Activated T-helper 17 cell treated with anti-CD3 and anti-CD28 coated beads, Interleukin-2, amount 50 U/mL, for 72 hours (primary cell): Measurements from ENCODE around the gene EDA. TPM values are rescaled to one million over a fixed set of nuclear protein-coding genes. Genes with fewer than 3 reads are reported as not detected.

Experiments used
- ATAC-seq: fragments of 150-1000 bp; cut with Tn5 transposase; replicated peaks from 2 replicates; pipeline ENCODE4 v1.10.0; 2021; ENCODE audit warnings: mild to moderate bottlenecking, moderate library complexity
- H3K27ac Mint-ChIP-seq: one replicate; pipeline ENCODE4 v1.8.0; 2022; ENCODE audit warnings: mixed read lengths
- H3K27me3 Mint-ChIP-seq: one replicate; pipeline ENCODE4 v1.8.0; 2022; ENCODE audit warnings: mixed read lengths
- H3K36me3 Mint-ChIP-seq: one replicate; pipeline ENCODE4 v1.8.0; 2022; ENCODE audit warnings: low read depth, mild to moderate bottlenecking, mixed read lengths
- H3K4me1 Mint-ChIP-seq: one replicate; pipeline ENCODE4 v1.8.0; 2022; ENCODE audit warnings: mixed read lengths
- H3K4me3 Mint-ChIP-seq: one replicate; pipeline ENCODE4 v1.8.0; 2022; ENCODE audit warnings: mild to moderate bottlenecking, mixed read lengths
- H3K9me3 Mint-ChIP-seq: one replicate; pipeline ENCODE4 v1.8.0; 2022; ENCODE audit warnings: mixed read lengths
- total RNA-seq, 2 donors: library from RNA; stranded (reverse); gene quantifications; one replicate each; pipeline ENCODE4 v1.2.3, GENCODE V29; 2022

Gene EDA
- total RNA-seq, 2 donors from 2014 or later = 2.2 to 6.5 TPM

GRCh38 chrX:69664693-69665092 lies 48.8 kb downstream of the EDA start:
- H3K27me3 Mint-ChIP-seq = no peaks in the 10 kb centered on the region
- no peak overlapping the region for H3K27ac Mint-ChIP-seq
- no peak for ATAC-seq
- H3K36me3 Mint-ChIP-seq = no peaks in the 10 kb centered on the region
- no peaks in the 10 kb centered on the region for H3K4me1 Mint-ChIP-seq
- H3K4me3 Mint-ChIP-seq = no peak overlapping the region
- H3K9me3 Mint-ChIP-seq = peaks cover 17% of the 10 kb centered on the region

- no peaks in the 10 kb centered on the region for H3K27me3 Mint-ChIP-seq
- H3K4me1 Mint-ChIP-seq = no peaks in the 10 kb centered on the region
Observed at GRCh38 chrX:69670001-69670555, 54.2 kb downstream of the EDA start.

GRCh38 chrX:69674891-69675290 lies 59.0 kb downstream of the EDA start:
- ATAC-seq = no peak

More at GRCh38 chrX:69670001-69670555, 54.2 kb downstream of the EDA start:
- peaks cover 10% of the 10 kb centered on the region for H3K9me3 Mint-ChIP-seq
- no peak for ATAC-seq
- no peak overlapping the region for H3K27ac Mint-ChIP-seq
- H3K4me3 Mint-ChIP-seq = no peak overlapping the region
- H3K36me3 Mint-ChIP-seq = no peaks in the 10 kb centered on the region

GRCh38 chrX:69705818-69706217 lies 89.9 kb downstream of the EDA start:
- no peak overlapping the region for H3K4me3 Mint-ChIP-seq
- H3K36me3 Mint-ChIP-seq = no peaks in the 10 kb centered on the region
- H3K27me3 Mint-ChIP-seq = no peaks in the 10 kb centered on the region
- H3K4me1 Mint-ChIP-seq = no peaks in the 10 kb centered on the region
- H3K27ac Mint-ChIP-seq = no peak overlapping the region
- no peak for ATAC-seq
- no peaks in the 10 kb centered on the region for H3K9me3 Mint-ChIP-seq

More at GRCh38 chrX:69674891-69675290, 59.0 kb downstream of the EDA start:
- Mint-ChIP-seq H3K36me3 (no peaks in the 10 kb centered on the region), H3K27ac (no peak overlapping the region), H3K27me3 (no peaks in the 10 kb centered on the region), H3K4me1 (no peaks in the 10 kb centered on the region), H3K9me3 (peaks cover 15% of the 10 kb centered on the region), H3K4me3 (no peak overlapping the region)

GRCh38 chrX:69718102-69718501 lies 102.2 kb downstream of the EDA start:
- H3K4me1 Mint-ChIP-seq = no peaks in the 10 kb centered on the region
- no peak overlapping the region for H3K27ac Mint-ChIP-seq
- H3K4me3 Mint-ChIP-seq = no peak overlapping the region
- no peak for ATAC-seq
- H3K27me3 Mint-ChIP-seq = no peaks in the 10 kb centered on the region
- peaks cover 3% of the 10 kb centered on the region for H3K9me3 Mint-ChIP-seq
- H3K36me3 Mint-ChIP-seq = no peaks in the 10 kb centered on the region

GRCh38 chrX:69724307-69724706 lies 108.4 kb downstream of the EDA start:
- H3K4me3 Mint-ChIP-seq = no peak overlapping the region
- no peak for ATAC-seq
- no peak overlapping the region for H3K27ac Mint-ChIP-seq
- no peaks in the 10 kb centered on the region for H3K36me3 Mint-ChIP-seq
- H3K27me3 Mint-ChIP-seq = no peaks in the 10 kb centered on the region
- H3K9me3 Mint-ChIP-seq = no peaks in the 10 kb centered on the region
- no peaks in the 10 kb centered on the region for H3K4me1 Mint-ChIP-seq

GRCh38 chrX:69740317-69740716 lies 124.4 kb downstream of the EDA start:
- Mint-ChIP-seq H3K27ac (no peak overlapping the region), H3K4me3 (no peak overlapping the region), H3K36me3 (no peaks in the 10 kb centered on the region), H3K4me1 (no peaks in the 10 kb centered on the region), H3K27me3 (no peaks in the 10 kb centered on the region), H3K9me3 (peaks cover 12% of the 10 kb centered on the region)
- no peak for ATAC-seq

DNA sequence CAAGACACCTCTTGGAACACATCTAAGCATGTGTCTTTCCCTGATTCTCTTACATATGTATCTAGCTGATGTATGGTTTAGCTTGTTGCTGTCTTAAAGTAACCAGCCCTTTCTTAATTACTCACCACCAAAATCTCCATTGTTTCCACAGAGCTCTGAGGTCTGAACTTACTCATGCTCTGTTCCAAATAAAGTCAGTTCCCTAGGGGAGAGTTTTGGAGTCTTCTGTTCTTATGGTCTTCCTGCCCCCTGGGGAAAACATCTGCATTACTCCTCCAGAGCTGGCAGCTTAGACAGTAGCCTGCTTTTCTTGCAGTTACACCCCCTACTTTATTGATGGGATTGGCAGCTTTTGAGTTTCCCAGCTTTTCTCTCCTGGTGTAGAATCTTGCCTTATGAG lies 125.8 kb downstream of the EDA start:
- Mint-ChIP-seq H3K27ac (no peak overlapping the region), H3K9me3 (peaks cover 12% of the 10 kb centered on the region), H3K4me1 (no peaks in the 10 kb centered on the region), H3K27me3 (no peaks in the 10 kb centered on the region), H3K36me3 (no peaks in the 10 kb centered on the region), H3K4me3 (no peak overlapping the region)
- no peak for ATAC-seq

DNA sequence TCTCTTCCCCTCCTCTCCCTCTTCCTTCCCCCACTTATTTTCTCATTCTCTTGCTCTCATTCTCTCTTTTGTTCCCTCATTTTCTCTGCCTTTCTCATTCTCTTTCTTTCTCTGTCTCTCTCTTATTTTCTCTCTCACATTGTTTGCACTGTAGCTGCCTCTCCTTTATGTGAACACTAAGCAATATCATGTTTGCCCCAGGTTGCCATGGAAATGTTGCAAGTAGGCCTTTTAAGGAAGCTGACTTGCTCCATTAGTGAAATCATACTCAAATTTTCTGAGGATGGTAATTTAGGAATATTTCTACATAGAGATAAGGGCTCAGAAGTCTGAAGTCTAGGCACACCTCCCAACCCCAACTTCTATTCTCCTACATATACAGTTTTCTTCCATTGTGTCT lies 130.1 kb downstream of the EDA start:
- Mint-ChIP-seq H3K27me3 (no peaks in the 10 kb centered on the region), H3K36me3 (no peaks in the 10 kb centered on the region), H3K4me1 (no peaks in the 10 kb centered on the region), H3K9me3 (peaks cover 8% of the 10 kb centered on the region), H3K27ac (no peak overlapping the region), H3K4me3 (no peak overlapping the region)
- ATAC-seq = no peak

- no peak overlapping the region for H3K4me3 Mint-ChIP-seq
- no peaks in the 10 kb centered on the region for H3K4me1 Mint-ChIP-seq
- no peak overlapping the region for H3K27ac Mint-ChIP-seq
- no peaks in the 10 kb centered on the region for H3K27me3 Mint-ChIP-seq
- H3K36me3 Mint-ChIP-seq = no peaks in the 10 kb centered on the region
- ATAC-seq = no peak
- H3K9me3 Mint-ChIP-seq = peaks cover 3% of the 10 kb centered on the region
Observed at GRCh38 chrX:69748055-69748454, 132.1 kb downstream of the EDA start.

- peaks cover 4% of the 10 kb centered on the region for H3K9me3 Mint-ChIP-seq
- no peak overlapping the region for H3K27ac Mint-ChIP-seq
- H3K4me1 Mint-ChIP-seq = no peaks in the 10 kb centered on the region
- no peak for ATAC-seq
- no peak overlapping the region for H3K4me3 Mint-ChIP-seq
- H3K27me3 Mint-ChIP-seq = no peaks in the 10 kb centered on the region
- no peaks in the 10 kb centered on the region for H3K36me3 Mint-ChIP-seq
Observed at GRCh38 chrX:69759921-69760625, 144.2 kb downstream of the EDA start.

DNA sequence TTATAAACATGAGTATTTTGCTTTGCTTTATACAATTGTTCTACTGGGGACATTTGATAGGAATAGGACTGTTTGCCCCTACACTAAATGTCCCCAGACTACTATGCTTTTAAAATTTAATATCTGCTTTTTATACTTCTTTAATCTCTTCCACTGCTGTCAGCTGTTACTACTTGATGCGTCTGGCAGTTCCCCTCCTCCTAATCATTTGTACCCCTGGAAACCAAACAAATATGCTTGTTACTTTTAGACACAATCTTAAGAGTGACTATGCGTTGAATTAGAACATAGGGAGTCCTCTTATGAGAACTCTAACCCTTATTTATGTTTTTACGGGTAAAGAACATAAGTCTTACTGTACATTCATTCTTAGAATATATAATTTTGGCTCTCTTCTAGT lies 145.7 kb downstream of the EDA start:
- no peaks in the 10 kb centered on the region for H3K27me3 Mint-ChIP-seq

DNA sequence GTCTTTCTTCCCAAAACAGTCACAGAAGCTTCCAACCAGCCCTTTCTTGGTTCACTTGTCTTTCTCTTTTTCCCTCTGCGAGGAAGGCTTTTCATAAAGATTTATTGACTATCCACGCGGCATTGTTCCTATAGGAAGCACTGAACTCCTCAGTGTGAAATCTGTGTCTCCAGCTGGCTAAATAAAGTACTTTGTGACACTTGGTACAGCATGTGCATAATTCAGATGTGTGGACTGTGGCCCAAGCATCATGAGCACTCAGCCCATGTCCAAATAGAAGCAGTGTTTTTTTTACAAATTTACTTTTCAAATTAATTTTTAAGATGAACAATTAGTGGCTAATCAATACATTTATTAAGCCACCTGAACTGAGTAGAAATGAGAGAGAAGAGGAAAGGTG lies 146.4 kb downstream of the EDA start:
- Mint-ChIP-seq H3K4me3 (no peak overlapping the region), H3K9me3 (peaks cover 4% of the 10 kb centered on the region), H3K36me3 (no peaks in the 10 kb centered on the region), H3K4me1 (no peaks in the 10 kb centered on the region), H3K27ac (no peak overlapping the region), H3K27me3 (no peaks in the 10 kb centered on the region)
- ATAC-seq = no peak

More for the DNA sequence above, 145.7 kb downstream of the EDA start:
- no peak for ATAC-seq
- Mint-ChIP-seq H3K4me3 (no peak overlapping the region), H3K4me1 (no peaks in the 10 kb centered on the region), H3K27ac (no peak overlapping the region), H3K9me3 (peaks cover 4% of the 10 kb centered on the region), H3K36me3 (no peaks in the 10 kb centered on the region)

GRCh38 chrX:69793260-69793935 lies 177.5 kb downstream of the EDA start:
- no peak for ATAC-seq
- no peak overlapping the region for H3K4me3 Mint-ChIP-seq
- no peaks in the 10 kb centered on the region for H3K4me1 Mint-ChIP-seq
- no peaks in the 10 kb centered on the region for H3K27me3 Mint-ChIP-seq
- H3K27ac Mint-ChIP-seq = no peak overlapping the region
- no peaks in the 10 kb centered on the region for H3K36me3 Mint-ChIP-seq
- H3K9me3 Mint-ChIP-seq = peaks cover 3% of the 10 kb centered on the region

- H3K36me3 Mint-ChIP-seq = no peaks in the 10 kb centered on the region
- H3K9me3 Mint-ChIP-seq = peaks cover 7% of the 10 kb centered on the region
- H3K4me1 Mint-ChIP-seq = no peaks in the 10 kb centered on the region
- no peak for ATAC-seq
- no peak overlapping the region for H3K4me3 Mint-ChIP-seq
- no peaks in the 10 kb centered on the region for H3K27me3 Mint-ChIP-seq
- no peak overlapping the region for H3K27ac Mint-ChIP-seq
Observed at GRCh38 chrX:69795702-69796101, 179.8 kb downstream of the EDA start.
